Stimulated activated CD8-positive, alpha-beta memory T cell treated with anti-CD3 and anti-CD28 coated beads, Interleukin-4, amount 100 ng/mL, for 4 hours (primary cell): Measurements from ENCODE around the gene LALBA.
A peak's percentile ranks its signal among the peaks of the same experiment; 100 is the strongest.
"Not testable (repeated sequence)": the region's sequence is repeated elsewhere in the genome, so short reads cannot be mapped to it uniquely, and the experiment has no call there.

ENCODE experiments used
- DNase-seq, 2 donors: peaks; one replicate each; pipeline ENCODE4 v3.0.0-alpha.2; 2020; ENCODE audit warnings: low read depth in 2 of 2, low spot score in 1 of 2

Gene LALBA

DNA sequence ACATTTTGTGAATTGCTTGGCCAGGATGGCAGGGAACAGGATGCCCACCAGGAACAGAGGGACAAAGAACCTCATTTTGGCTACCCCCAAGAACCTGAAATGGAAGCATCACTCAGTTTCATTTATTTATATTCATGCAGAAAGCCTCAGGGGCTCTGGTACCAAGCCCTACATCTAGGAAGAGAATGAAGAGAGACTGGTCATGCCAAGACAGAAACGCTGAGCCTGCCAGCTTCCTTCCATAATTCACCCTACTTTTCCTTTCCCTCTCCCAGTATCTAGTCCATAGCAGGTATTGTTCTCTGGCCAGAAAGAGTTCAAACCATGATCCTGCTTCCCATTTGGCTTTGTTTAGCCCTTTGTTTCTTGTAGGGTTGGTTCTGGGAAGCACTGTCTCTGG is at the start of gene LALBA:
Gene LALBA, minus strand, starts transcription at position 101 of the 400 bp plus-strand sequence. Its CDS starts 26 bp downstream, at position 75.
- no peak for DNase-seq

GRCh38 chr12:48618541-48618940 is 48.7 kb upstream of the LALBA start:
- peak; percentile 28 to 56 for DNase-seq

GRCh38 chr12:48615681-48616080 is 45.8 kb upstream of the LALBA start:
- DNase-seq = no peak

GRCh38 chr12:48613321-48613720 is 43.5 kb upstream of the LALBA start:
- no peak for DNase-seq

DNA sequence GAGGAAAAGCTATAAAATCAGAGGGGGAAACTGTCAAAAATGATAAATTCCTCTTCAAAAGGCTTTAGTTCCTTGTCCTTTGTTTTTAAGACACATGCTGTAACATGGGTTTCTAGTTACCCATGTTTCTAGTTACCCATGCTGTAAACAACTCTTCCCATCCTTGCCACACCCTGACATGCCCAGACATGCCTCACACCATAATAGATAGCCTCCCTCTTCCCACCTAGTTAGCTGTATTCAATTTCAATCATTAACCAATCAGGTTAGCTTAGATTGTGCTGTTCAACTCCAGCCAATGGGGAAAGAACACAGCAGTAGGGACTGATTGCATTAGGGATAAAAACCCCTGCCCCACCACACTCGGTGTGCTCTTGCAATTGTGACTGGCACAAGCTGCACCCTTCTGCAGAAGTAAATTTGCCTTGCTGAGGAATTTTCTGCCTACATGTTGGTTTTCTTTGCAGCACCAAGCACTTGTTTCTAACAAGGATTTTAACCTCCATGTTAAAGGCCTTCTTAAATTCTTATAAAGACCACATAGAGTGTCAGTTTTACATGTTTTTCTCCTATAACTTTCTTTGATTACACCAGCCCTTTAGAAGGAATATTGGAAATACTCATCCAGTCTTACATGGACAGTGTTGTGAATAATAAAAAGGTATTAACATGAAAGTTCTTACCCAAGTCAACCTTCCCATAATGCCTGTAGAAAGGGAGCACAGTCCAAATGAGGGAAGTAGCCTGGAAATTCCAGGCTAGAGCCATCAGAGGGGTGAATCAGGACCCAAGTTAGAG is 32.5 kb upstream of the LALBA start:
- no peak for DNase-seq

- DNase-seq = no peak
Observed at GRCh38 chr12:48601013-48601756, 31.3 kb upstream of the LALBA start.

DNA sequence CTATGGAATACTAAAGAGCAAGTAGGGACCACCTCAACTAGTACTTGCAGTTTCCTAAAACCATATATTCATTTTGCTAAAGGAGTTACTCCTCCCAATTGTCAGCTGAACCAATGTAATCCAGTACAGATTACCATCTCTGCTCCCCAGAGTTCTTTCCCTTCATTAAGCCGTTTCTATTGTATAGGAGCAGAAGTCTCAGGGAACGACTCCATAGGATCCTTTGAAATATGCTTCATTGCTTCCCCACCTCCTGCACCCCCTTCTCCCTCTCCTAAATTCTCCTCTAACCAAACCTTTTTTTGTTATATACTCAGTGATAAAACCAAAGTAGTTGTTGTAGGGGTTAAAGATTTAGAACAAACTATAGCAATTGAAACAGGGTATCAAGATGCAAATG is 30.7 kb upstream of the LALBA start:
- no peak for DNase-seq

GRCh38 chr12:48592591-48593086 is 22.8 kb upstream of the LALBA start:
- no peak for DNase-seq

GRCh38 chr12:48586361-48586760 is 16.5 kb upstream of the LALBA start:
- no peak for DNase-seq

DNA sequence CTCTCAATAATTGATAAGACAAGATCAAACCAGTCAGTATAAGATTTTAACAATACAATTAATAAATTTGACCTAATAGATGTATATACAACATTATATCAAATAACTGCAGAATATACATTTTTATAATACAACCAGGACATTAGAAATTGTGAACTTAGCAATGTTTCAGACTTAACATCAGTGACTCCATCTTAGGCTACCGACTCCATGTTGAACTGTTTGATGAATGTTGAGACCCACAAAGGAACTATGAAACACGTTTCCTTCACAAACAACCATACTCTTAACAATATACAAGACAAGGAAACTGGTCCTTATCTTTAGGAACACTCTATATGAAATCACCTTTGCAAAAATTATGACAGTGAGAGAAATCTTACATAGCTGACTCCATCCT is 13.9 kb upstream of the LALBA start:
- no peak for DNase-seq

DNA sequence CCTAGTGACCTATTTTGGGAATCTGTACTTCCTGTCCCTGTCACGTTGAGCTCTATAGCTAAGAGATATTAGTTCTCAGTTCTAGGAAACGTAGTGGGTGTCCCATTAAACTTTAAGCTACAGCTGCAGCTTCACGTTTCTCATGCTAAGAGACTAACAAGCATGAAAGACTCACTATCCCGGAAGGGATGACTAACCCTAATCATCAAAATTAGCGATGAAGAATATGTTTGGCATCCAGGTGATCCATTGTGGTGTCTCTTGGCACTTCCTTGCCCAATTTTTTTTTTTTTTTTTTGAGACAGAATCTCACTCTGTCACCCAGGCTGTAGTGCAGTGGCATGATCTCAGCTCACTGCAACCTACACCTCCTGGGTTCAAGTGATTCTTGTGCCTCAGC is 11.0 kb upstream of the LALBA start:
- no peak for DNase-seq

DNA sequence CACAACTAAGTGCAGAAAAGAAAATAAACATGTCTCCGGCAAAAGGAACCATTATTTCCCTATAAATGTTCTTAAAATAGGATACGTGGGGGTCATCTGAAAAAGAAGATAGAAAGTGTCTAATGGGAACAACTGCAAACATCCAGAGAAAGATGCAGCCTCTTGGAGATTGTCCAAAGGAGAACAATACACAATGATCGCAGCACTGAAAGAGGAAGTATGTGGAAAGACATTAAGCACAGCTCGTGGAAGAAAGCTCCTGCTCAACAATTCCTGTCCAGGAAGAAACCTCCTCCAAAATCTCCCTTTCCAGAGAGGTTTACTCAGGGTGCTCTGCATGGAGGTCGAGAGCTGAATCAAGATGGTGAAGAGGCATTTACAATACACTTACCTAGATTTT is 2.5 kb upstream of the LALBA start:
- no peak for DNase-seq

GRCh38 chr12:48567731-48568130 is 2.1 kb downstream of the LALBA start:
- no peak for DNase-seq

DNA sequence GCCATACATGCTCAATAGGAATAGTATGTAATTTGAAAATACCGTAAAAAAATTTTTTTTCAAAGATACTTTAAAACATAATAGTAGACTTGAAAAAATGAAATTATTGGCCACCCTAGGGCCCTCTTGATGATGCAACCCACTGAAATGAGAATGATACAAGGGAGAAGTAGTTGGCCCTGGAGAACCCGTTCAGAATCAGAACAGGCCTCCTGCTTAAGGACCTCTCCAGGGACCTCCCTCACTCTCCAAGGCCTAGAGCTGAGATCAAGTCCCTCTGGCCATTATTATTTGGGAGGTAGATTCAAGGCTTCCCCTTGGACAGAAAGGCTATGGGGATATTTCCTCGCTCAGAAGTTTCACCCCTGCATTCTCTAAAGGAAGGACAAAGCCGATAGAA is 11.9 kb downstream of the LALBA start:
- DNase-seq = no peak

GRCh38 chr12:48556631-48557030 is 13.2 kb downstream of the LALBA start:
- DNase-seq = no peak

DNA sequence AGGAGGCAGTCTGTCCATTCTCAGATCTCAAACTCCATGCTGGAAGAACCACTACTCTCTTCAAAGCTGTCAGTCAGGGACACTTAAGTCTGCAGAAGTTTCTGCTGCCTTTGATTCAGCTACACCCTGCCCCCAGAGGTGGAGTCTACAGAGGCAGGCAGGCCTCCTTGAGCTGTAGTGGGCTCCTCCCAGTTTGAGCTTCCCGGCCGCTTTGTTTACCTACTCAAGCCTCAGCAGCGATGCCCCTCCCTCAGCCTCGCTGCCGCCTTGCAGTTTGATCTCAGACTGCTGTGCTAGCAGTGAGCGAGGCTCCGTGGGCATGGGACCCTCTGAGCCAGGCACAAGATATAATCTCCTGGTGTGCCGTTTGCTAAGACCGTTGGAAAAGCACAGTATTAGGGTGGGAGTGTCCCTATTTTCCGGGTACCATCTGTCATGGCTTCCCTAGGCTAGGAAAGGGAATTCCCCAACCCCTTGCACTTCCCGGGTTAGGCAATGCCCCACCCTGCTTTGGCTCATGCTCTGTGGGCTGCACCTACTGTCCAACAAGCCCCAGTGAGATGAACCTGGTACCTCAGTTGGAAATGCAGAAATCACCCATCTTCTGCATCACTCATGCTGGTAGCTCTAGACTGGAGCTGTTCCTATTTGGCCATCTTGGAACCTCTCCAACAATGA is 16.0 kb downstream of the LALBA start:
- DNase-seq = not testable (repeated sequence)

- DNase-seq = not testable (repeated sequence)
Observed at GRCh38 chr12:48551636-48552035, 18.2 kb downstream of the LALBA start.

GRCh38 chr12:48547012-48547411 is 22.8 kb downstream of the LALBA start:
- DNase-seq = not testable (repeated sequence)

DNA sequence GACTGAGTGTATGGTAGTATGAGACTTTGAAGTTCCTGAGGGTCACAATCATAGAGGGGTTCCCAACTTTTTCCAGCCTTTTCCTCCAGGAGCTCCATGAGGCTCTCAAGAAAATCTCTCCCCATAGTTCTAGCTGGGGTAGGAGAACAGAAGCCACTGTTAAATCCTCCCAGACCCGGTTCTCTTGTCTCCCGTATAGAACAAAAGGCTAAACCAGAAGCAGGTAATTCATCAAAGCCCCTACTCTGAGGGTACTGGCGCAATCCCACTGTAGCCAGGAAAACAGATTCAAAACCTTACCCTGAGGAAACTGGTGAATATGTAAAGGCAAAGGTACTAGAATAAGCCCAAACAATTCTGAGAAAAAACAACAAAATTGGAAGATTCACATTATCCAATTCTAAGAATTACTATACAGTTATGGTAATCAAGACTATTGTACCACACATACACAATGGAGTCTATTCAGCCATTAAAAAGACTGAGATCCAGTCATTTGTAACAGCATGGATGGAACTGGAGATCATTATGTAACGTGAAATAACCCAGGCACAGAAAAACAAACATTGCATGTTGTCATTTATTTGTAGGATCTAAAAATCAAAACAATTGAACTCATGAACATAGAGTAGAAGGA is 23.9 kb downstream of the LALBA start:
- no peak for DNase-seq

GRCh38 chr12:48542300-48542928 is 27.4 kb downstream of the LALBA start:
- DNase-seq = no peak

GRCh38 chr12:48536602-48537001 is 33.2 kb downstream of the LALBA start:
- DNase-seq = no peak
